SU-DHL-6 (cell line): ENCODE results near the gene NTM.

ENCODE experiments used
- H2AFZ ChIP-seq: fragments of 200-600 bp; sonication (generic); 2 replicates; pipeline ENCODE4 v1.6.1; 2014; ENCODE audit warnings: low read depth, mild to moderate bottlenecking, moderate library complexity, mixed read lengths, antibody characterized with exemption, low read length; ENCODE audit not compliant: severe bottlenecking
- H3F3A ChIP-seq: fragments of 200-600 bp; shearing (Covaris generic); 2 replicates; pipeline ENCODE4 v1.6.0; 2016; ENCODE audit warnings: antibody characterized with exemption, mild to moderate bottlenecking; ENCODE audit not compliant: insufficient read depth
- H3K27ac ChIP-seq: fragments of 200-600 bp; sonication (generic); 2 replicates; pipeline ENCODE4 v1.5.1; 2016; ENCODE audit warnings: low read depth, mild to moderate bottlenecking, low read length, moderate library complexity, mixed read lengths
- H3K27me3 ChIP-seq: fragments of 200-600 bp; sonication (generic), shearing (Covaris generic); 2 replicates; pipeline ENCODE4 v1.6.0; 2014; ENCODE audit warnings: mild to moderate bottlenecking, low read length
- H3K36me3 ChIP-seq: fragments of 200-600 bp; sonication (generic); 2 replicates; pipeline ENCODE4 v1.6.1; 2014; ENCODE audit warnings: mild to moderate bottlenecking, low read length, mixed read lengths
- H3K4me2 ChIP-seq: fragments of 300-600, 200-600 bp; shearing (Covaris generic), sonication (generic); 2 replicates; pipeline ENCODE4 v1.6.0; 2014; ENCODE audit warnings: low read length, low read depth, mild to moderate bottlenecking; ENCODE audit not compliant: poor library complexity, severe bottlenecking
- H3K4me3 ChIP-seq: fragments of 200-600 bp; sonication (generic); 2 replicates; pipeline ENCODE4 v1.5.1; 2014; ENCODE audit warnings: antibody characterized with exemption, low read length, mild to moderate bottlenecking, mixed read lengths; ENCODE audit not compliant: insufficient read depth, poor library complexity, severe bottlenecking
- H3K79me2 ChIP-seq: fragments of 200-600 bp; sonication (generic); 2 replicates; pipeline ENCODE4 v1.6.1; 2014; ENCODE audit warnings: mild to moderate bottlenecking, low read length, moderate library complexity; ENCODE audit not compliant: insufficient read depth
- H3K9ac ChIP-seq: fragments of 200-600 bp; sonication (generic); 2 replicates; pipeline ENCODE4 v1.7.0; 2014; ENCODE audit warnings: mild to moderate bottlenecking, low read length
- H3K9me2 ChIP-seq: fragments of 200-600 bp; sonication (generic); replicated peaks from 2 replicates; pipeline ENCODE4 v1.6.1; 2014; ENCODE audit warnings: low read length; ENCODE audit not compliant: insufficient read depth
- H3K9me3 ChIP-seq: fragments of 200-600 bp; sonication (generic); 2 replicates; pipeline ENCODE4 v1.6.1; 2014; ENCODE audit warnings: low read length, mixed read lengths; ENCODE audit not compliant: insufficient read depth
- H4K20me1 ChIP-seq: fragments of 200-600 bp; sonication (generic); 2 replicates; pipeline ENCODE4 v1.6.1; 2014; ENCODE audit warnings: low read depth, mild to moderate bottlenecking, antibody characterized with exemption, low read length, moderate library complexity, mixed read lengths
- EZH2phosphoT487 ChIP-seq: fragments of 200-600 bp; sonication (generic), shearing (Covaris generic); conservative IDR thresholded peaks from 2 replicates; pipeline ENCODE4 v1.6.1; 2018; ENCODE audit warnings: mild to moderate bottlenecking, antibody characterized with exemption, low read length, moderate library complexity, mixed read lengths
- TF ChIP-seq, protein P1 (sequence below): fragments of 200-600 bp; sonication (generic); IDR thresholded peaks from one replicate; pipeline ENCODE4 v1.5.1; 2017; ENCODE audit warnings: antibody characterized with exemption, mild to moderate bottlenecking, low read length, moderate library complexity; ENCODE audit not compliant: insufficient read depth, poor library complexity, severe bottlenecking

Gene NTM

DNA sequence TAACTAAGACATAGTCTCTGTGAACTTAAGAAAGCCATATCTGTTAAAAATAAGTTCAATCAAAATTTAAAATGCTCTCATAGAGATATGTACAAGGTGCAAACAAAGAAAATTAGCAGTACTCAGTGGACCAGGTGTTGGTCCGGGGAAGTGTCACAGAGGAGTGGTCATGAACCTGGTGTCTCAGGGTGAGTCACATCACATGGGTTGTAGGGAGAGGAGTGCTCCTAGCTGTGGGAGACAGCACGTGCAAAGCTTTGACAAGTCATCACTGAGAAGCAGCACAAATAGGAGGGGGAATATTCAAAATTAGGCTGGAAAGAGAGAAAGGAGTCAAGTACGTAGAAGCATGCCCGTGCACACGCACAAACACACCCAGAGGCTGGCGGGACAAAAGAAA, 438.1 kb downstream of the NTM start:
- no peaks in the 10 kb centered on the region for H3K9me2 ChIP-seq
- no peaks in the 10 kb centered on the region for H3K36me3 ChIP-seq
- H3K9me3 ChIP-seq, result no peaks in the 10 kb centered on the region
- H3F3A ChIP-seq, result no peaks in the 10 kb centered on the region
- H3K9ac ChIP-seq, result no peak overlapping the region
- H3K4me2 ChIP-seq, result no peak overlapping the region
- H3K79me2 ChIP-seq, result no peaks in the 10 kb centered on the region
- TF ChIP-seq, protein P1, sequence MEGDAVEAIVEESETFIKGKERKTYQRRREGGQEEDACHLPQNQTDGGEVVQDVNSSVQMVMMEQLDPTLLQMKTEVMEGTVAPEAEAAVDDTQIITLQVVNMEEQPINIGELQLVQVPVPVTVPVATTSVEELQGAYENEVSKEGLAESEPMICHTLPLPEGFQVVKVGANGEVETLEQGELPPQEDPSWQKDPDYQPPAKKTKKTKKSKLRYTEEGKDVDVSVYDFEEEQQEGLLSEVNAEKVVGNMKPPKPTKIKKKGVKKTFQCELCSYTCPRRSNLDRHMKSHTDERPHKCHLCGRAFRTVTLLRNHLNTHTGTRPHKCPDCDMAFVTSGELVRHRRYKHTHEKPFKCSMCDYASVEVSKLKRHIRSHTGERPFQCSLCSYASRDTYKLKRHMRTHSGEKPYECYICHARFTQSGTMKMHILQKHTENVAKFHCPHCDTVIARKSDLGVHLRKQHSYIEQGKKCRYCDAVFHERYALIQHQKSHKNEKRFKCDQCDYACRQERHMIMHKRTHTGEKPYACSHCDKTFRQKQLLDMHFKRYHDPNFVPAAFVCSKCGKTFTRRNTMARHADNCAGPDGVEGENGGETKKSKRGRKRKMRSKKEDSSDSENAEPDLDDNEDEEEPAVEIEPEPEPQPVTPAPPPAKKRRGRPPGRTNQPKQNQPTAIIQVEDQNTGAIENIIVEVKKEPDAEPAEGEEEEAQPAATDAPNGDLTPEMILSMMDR, result no peak
- TF ChIP-seq EZH2phosphoT487, result no peak
- H3K4me3 ChIP-seq, result no peak overlapping the region
- H3K27ac ChIP-seq, result no peak overlapping the region
- no peaks in the 10 kb centered on the region for H4K20me1 ChIP-seq
- H2AFZ ChIP-seq, result no peak overlapping the region
- H3K27me3 ChIP-seq, result no peaks in the 10 kb centered on the region

DNA sequence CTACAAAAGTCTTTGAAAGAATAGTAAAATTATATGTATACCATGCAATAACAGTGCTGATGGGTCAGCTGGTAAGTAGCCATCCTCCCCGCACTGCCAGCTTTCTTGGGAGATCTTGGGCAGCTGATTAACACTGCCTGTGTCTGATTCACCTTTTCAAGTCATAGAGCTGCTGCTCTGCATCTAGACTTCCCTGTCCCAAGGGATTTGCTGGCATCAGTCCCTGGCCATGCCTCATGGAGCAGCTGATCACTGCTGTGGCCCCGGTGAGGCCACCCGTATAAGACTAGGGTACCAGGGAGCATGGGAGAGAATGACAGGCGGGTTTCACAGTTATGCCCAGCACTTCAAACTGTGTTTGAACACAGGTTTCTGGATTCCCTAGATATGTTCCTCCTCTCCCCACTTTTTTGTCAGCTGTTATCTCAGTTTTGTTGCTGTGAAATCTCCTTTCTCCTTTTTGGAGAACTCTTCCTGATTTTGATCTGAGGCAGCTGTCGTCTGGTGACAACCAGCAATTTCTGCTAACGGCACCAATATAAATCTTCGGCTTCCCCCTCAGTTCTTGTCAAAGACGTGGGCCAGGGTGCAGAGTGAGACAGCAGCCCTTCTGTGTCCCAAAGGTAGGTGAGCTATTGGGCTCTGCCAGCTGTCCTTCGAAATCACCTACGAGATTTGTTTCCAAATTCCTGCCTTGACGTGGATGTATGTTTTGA, 438.9 kb downstream of the NTM start:
- no peak overlapping the region for H2AFZ ChIP-seq
- H3K36me3 ChIP-seq, result no peaks in the 10 kb centered on the region
- no peaks in the 10 kb centered on the region for H3K9me3 ChIP-seq
- no peak overlapping the region for H3K27ac ChIP-seq
- H3K4me2 ChIP-seq, result no peak overlapping the region
- H3K27me3 ChIP-seq, result no peaks in the 10 kb centered on the region
- H3F3A ChIP-seq, result no peaks in the 10 kb centered on the region
- H3K9me2 ChIP-seq, result no peaks in the 10 kb centered on the region
- H3K9ac ChIP-seq, result no peak overlapping the region
- H3K4me3 ChIP-seq, result no peak overlapping the region
- no peaks in the 10 kb centered on the region for H3K79me2 ChIP-seq
- TF ChIP-seq, protein P1, result no peak
- no peak for TF ChIP-seq EZH2phosphoT487
- no peaks in the 10 kb centered on the region for H4K20me1 ChIP-seq

DNA sequence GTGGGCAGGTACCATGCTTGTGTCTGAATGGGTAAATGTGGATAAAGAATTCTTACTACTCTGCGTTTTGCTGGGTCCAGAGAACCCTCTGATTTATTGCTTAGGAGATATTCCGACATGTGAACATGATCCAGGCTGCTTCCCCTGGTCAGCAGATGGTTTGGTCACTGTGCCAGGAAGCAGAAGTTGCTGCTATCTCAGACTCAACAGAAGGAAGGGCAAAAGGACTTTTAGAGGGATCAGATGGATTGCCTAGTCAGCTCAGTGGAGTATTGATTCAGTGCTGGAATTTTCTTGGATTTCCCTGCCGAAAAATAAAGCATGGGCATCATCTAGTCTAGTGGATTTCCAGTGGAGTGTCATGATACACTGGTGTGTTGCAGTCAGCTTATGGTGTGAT, 440.1 kb downstream of the NTM start:
- no peaks in the 10 kb centered on the region for H3K79me2 ChIP-seq
- H3F3A ChIP-seq, result no peaks in the 10 kb centered on the region
- no peaks in the 10 kb centered on the region for H3K9me3 ChIP-seq
- H2AFZ ChIP-seq, result no peak overlapping the region
- H3K4me3 ChIP-seq, result no peak overlapping the region
- H4K20me1 ChIP-seq, result no peaks in the 10 kb centered on the region
- H3K9me2 ChIP-seq, result no peaks in the 10 kb centered on the region
- no peak overlapping the region for H3K9ac ChIP-seq
- H3K27me3 ChIP-seq, result no peaks in the 10 kb centered on the region
- TF ChIP-seq EZH2phosphoT487, result no peak
- TF ChIP-seq, protein P1, result no peak
- H3K36me3 ChIP-seq, result no peaks in the 10 kb centered on the region
- H3K4me2 ChIP-seq, result no peak overlapping the region
- no peak overlapping the region for H3K27ac ChIP-seq
